Endometrium (tissue), 2 donors: ENCODE results near the gene SYT9.
"Not testable (repeated sequence)": the region's sequence is repeated elsewhere in the genome, so short reads cannot be mapped to it uniquely, and the experiment has no call there.

ENCODE experiments used
- FAIRE-seq: peaks from 2 replicates; lab custom pipeline; 2012; peaks lifted over from hg19 to GRCh38; lab: Jason Lieb, UNC
- donor health status: control.
- donor health status: control.

SYT9 gene

GRCh38 chr11:7508087-7508486 lies 256.4 kb downstream of the SYT9 start:
- no peak for FAIRE-seq

DNA sequence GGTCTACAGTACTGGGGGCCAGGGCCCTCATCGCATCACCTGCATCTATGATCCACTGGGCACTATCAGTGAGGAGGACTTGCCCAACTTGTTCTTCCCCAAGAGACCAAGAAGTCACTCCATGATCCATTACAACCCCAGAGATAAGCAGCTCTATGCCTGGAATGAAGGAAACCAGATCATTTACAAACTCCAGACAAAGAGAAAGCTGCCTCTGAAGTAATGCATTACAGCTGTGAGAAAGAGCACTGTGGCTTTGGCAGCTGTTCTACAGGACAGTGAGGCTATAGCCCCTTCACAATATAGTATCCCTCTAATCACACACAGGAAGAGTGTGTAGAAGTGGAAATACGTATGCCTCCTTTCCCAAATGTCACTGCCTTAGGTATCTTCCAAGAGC lies 258.3 kb downstream of the SYT9 start:
- no peak for FAIRE-seq

DNA sequence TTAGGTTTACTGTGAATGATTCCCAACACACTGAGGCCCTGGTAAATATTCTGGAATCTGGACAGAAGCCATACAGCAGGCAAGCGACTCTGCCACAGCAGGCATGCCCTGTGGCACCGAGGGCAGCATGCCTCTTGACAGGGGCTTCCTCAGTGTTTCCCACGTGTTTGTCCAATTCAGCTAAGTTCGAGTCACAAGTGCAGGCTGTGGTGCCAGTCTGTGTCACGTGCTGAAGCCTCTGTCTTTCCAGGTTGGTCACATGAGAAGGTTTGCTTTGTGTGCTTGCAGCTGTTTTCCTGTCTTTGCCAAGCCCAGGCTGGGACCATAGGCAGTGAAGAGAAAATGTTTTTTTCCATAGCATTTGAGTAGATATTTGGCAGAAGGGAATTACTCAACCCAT lies 259.7 kb downstream of the SYT9 start:
- no peak for FAIRE-seq

GRCh38 chr11:7512525-7513233 lies 261.0 kb downstream of the SYT9 start:
- no peak for FAIRE-seq

GRCh38 chr11:7513234-7514098 lies 261.8 kb downstream of the SYT9 start, which contains the start of gene PPFIBP2:
PPFIBP2 (plus strand) TSS chr11:7513999; CDS start chr11:7549476, 35,477 bp downstream.
- no peak for FAIRE-seq

- FAIRE-seq = no peak
Observed at GRCh38 chr11:7514099-7514591, 262.4 kb downstream of the SYT9 start.

DNA sequence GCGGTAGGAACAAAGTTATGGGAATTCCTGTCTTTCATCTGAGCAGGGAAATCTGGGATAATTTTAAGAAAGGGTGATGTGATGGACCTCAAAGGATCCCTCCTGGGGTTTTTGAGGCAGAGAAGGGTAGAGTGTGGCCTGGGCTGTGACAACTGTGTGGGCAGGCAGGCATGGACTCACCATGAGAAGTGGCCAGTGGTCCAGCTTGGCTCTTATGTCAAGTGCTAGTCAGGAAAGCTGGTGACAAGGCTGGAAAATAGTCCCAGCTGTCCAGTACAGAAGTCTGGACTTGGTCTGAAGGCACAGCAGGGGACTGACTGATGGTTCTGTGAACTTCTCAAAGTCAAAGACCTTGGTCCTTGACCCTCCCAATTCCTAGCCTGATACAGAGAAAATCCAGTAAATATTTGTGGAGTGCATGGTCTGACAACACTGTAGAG lies 263.8 kb downstream of the SYT9 start:
- FAIRE-seq = no peak

DNA sequence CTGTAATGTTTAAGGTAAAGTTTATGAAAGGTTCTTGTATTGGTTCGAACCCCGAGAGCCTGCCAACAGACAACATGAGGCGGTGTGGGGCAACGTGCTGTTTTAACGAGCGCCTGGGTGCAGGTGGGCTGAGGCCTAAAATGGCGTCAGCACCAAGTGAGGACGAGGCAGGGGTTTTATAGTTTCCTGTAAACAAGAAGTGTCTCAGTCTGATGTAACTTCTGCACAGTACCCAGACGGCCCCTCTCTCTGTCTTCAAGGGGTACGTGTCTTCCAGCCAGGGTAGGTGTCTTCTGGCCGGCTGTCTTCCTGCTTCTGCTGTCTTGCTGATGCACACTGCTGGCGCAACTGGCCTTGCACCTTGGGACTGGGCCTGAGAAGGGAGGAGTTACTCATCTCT lies 264.8 kb downstream of the SYT9 start:
- no peak for FAIRE-seq

DNA sequence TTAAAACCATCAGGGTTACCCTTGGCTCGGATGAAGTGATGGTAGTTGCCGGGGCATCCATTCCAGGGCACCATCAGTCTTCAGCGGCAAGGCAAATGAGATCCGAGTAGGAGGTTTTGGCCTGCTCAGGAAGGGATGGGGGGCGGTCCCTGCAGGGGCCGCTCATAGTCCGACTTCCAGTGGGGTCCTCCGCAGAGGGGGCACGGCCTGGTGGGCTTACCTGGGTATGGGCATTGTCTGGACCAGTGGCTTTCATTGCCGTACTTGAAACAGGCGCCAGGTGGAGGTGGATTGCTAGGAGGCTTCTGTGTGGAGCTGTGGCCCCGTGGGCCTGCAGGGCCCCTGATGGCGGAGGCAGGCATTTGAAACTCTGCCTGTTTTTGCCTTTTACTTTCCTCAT lies 266.0 kb downstream of the SYT9 start:
- FAIRE-seq = not testable (repeated sequence)
